GM12878 (cell line): ENCODE results near the gene SHC3. TPM values are rescaled to one million over a fixed set of nuclear protein-coding genes. Genes with fewer than 3 reads are reported as not detected.

Source experiments
- ATAC-seq: fragments of 200-7000 bp; cut with Tn5 transposase; 3 replicates; pipeline ENCODE4 v1.9.1; 2020; ENCODE audit warnings: mild to moderate bottlenecking, moderate library complexity
- BruUV-seq: library from RNA; stranded (reverse); fragments of 400-500 nt; replicated peaks from 2 replicates; lab custom pipeline; 2021; lab: Mats Ljungman, UMichigan
- CTCF ChIA-PET: fragments of 300-600 bp; sonication (Branson Sonifier 250); formaldehyde crosslinking; extraction: SDS; loops from one replicate; lab custom pipeline; 2021; ENCODE audit warnings: inconsistent platforms; lab: Yijun Ruan, JAX
- POLR2A ChIA-PET: fragments of 350-600 bp; formaldehyde crosslinking; extraction: SDS; loops from one replicate; lab custom pipeline; 2021; ENCODE audit warnings: inconsistent platforms; lab: Charles Lee
- RAD21 ChIA-PET: fragments of 300-600 bp; sonication (Branson Sonifier 250); formaldehyde crosslinking; loops from one replicate; lab custom pipeline; 2023; ENCODE audit warnings: antibody characterized with exemption; ENCODE audit not compliant: unreplicated experiment; lab: Charles Lee
- SMC1A ChIA-PET: fragments of 300-600 bp; sonication (Branson Sonifier 250); formaldehyde crosslinking; loops from one replicate; lab custom pipeline; 2023; ENCODE audit not compliant: unreplicated experiment, uncharacterized antibody; lab: Charles Lee
- DNase-seq: peaks from one replicate; pipeline ENCODE4 v3.0.0-alpha.2; 2011; ENCODE audit warnings: low read depth, low spot score
- FAIRE-seq: peaks from 3 replicates; lab custom pipeline; 2011; peaks lifted over from hg19 to GRCh38; lab: Jason Lieb, UNC
- H2AFZ ChIP-seq: 2 replicates; pipeline ENCODE4 v1.6.0; 2011; ENCODE audit warnings: low read depth, low read length, control low read depth; ENCODE audit not compliant: control insufficient read depth
- H3K27ac ChIP-seq: 2 replicates; pipeline ENCODE4 v1.5.1; 2011; ENCODE audit warnings: control low read depth; ENCODE audit not compliant: control insufficient read depth, insufficient read depth
- H3K27me3 ChIP-seq, 2 experiments: replicated peaks in 1 of 2; 2 replicates each; pipeline versions ENCODE4 v1.6.0 to v1.6.1; 2011; ENCODE audit warnings: low read length in 1 of 2; ENCODE audit not compliant: control insufficient read depth in 2 of 2, insufficient read depth in 2 of 2
- H3K36me3 ChIP-seq, 2 experiments: 2 replicates each; pipeline ENCODE4 v1.5.1; 2011; ENCODE audit warnings: low read length in 1 of 2; ENCODE audit not compliant: control insufficient read depth in 2 of 2, insufficient read depth in 2 of 2
- H3K4me1 ChIP-seq: 2 replicates; pipeline ENCODE4 v1.6.1; 2011; ENCODE audit warnings: mild to moderate bottlenecking, low read length, moderate library complexity, mixed read lengths; ENCODE audit not compliant: control insufficient read depth, insufficient read depth
- H3K4me2 ChIP-seq: 2 replicates; pipeline ENCODE4 v1.6.0; 2011; ENCODE audit warnings: control low read depth; ENCODE audit not compliant: control insufficient read depth, insufficient read depth
- H3K4me3 ChIP-seq: fragments of 200-600 bp; sonication (generic); 2 replicates; pipeline ENCODE4 v1.5.1; 2016
- H3K79me2 ChIP-seq: 2 replicates; pipeline ENCODE4 v1.6.0; 2011; ENCODE audit warnings: low read length; ENCODE audit not compliant: control insufficient read depth, insufficient read depth
- H3K9ac ChIP-seq: 2 replicates; pipeline ENCODE4 v1.8.0; 2011; ENCODE audit warnings: low read length, control low read depth, mixed read lengths; ENCODE audit not compliant: control insufficient read depth, insufficient read depth
- H3K9me3 ChIP-seq: replicated peaks from 3 replicates; pipeline ENCODE4 v1.5.1; 2011; ENCODE audit warnings: mild to moderate bottlenecking, low read length; ENCODE audit not compliant: control insufficient read depth, insufficient read depth
- H4K20me1 ChIP-seq: 2 replicates; pipeline ENCODE4 v1.6.0; 2011; ENCODE audit not compliant: control insufficient read depth, insufficient read depth
- ASH2L ChIP-seq: fragments of 300-600, 200-600 bp; sonication (generic); IDR thresholded peaks from 2 replicates; pipeline ENCODE4 v1.6.1; 2017; ENCODE audit warnings: low read depth, mild to moderate bottlenecking, borderline replicate concordance
- ATF3 ChIP-seq: IDR thresholded peaks from 2 replicates; pipeline ENCODE4 v1.6.1; 2011; ENCODE audit warnings: low read depth, mild to moderate bottlenecking, low read length, moderate library complexity, borderline replicate concordance; ENCODE audit errors: extremely low read depth
- CBFB ChIP-seq: IDR thresholded peaks from 2 replicates; pipeline ENCODE4 v1.6.1; 2016; ENCODE audit warnings: antibody characterized with exemption, low read depth
- CEBPB ChIP-seq, 2 experiments: fragments of 150-350 bp in 1 of 2; IDR thresholded peaks; 2 replicates each; pipeline ENCODE4 v1.6.1; 2012 to 2014; ENCODE audit warnings: low read depth in 2 of 2, low read length in 2 of 2, borderline replicate concordance in 1 of 2, inconsistent platforms in 1 of 2
- CREB1 ChIP-seq: IDR thresholded peaks from 2 replicates; pipeline ENCODE4 v1.6.1; 2012; ENCODE audit warnings: low read depth, mild to moderate bottlenecking, inconsistent platforms
- GATAD2B ChIP-seq: fragments of 450-650 bp; conservative IDR thresholded peaks from 2 replicates; pipeline ENCODE4 v1.6.1; 2017; ENCODE audit warnings: low read depth, mild to moderate bottlenecking, moderate library complexity
- RAD51 ChIP-seq: fragments of 450-650 bp; IDR thresholded peaks from 2 replicates; pipeline ENCODE4 v1.6.1; 2016; ENCODE audit warnings: moderate library complexity, mild to moderate bottlenecking, inconsistent platforms
- RBBP5 ChIP-seq: fragments of 200-600 bp; sonication (generic); conservative IDR thresholded peaks from 2 replicates; pipeline ENCODE4 v1.6.1; 2016
- SIX5 ChIP-seq: IDR thresholded peaks from 2 replicates; pipeline ENCODE4 v1.6.1; 2011; ENCODE audit warnings: mild to moderate bottlenecking, low read depth, low read length, moderate library complexity; ENCODE audit not compliant: severe bottlenecking
- ZBTB33 ChIP-seq: fragments of 450-650 bp; IDR thresholded peaks from 2 replicates; pipeline ENCODE4 v1.6.1; 2017; ENCODE audit warnings: mild to moderate bottlenecking
- WGBS: methylation state at CpG from one replicate; pipeline ENCODE4 v1.1.6; 2016; ENCODE audit warnings: low lambda C conversion rate; ENCODE audit not compliant: insufficient replicate concordance, insufficient coverage; ENCODE audit errors: missing lambda C conversion rate; 5-methylcytosine and 5-hydroxymethylcytosine counted together
- in situ Hi-C: fragments of 300-500 bp; cut with MboI; formaldehyde crosslinking; loops from 9 replicates; pipeline ENCODE4 v1.14.3; 2018; ENCODE audit warnings: mixed read lengths
- intact Hi-C: fragments of 100-400 bp; cut with micrococcal nuclease; formaldehyde crosslinking; loops from one replicate; pipeline ENCODE4 v1.14.2; 2022; ENCODE audit not compliant: unreplicated experiment
- polyA plus RNA-seq, 11 experiments: library from polyadenylated mRNA; depleted of rRNA in 4 of 11; unstranded in 6 of 11; stranded (reverse) in 5 of 11; fragments of >200 nt; fragmentation: Nextera tagmentation in 4 of 11; fragmentation: Illumina TruSeq in 1 of 11; extraction: Ambion mirVana in 4 of 11; extraction: Trizol in 1 of 11; gene quantifications; 1 replicate in 1 of 11; 2 replicates in 10 of 11; pipeline versions ENCODE4 v1.2.1 to v1.2.3, GENCODE V29; 2011 to 2016; ENCODE audit warnings: inconsistent platforms in 2 of 11, missing spikeins in 2 of 11, low read depth in 1 of 11
- total RNA-seq, 4 experiments: library from RNA; depleted of rRNA in 3 of 4; stranded (reverse); fragments of >200 nt in 3 of 4; fragmentation: Illumina TruSeq in 1 of 4; extraction: Trizol in 1 of 4; gene quantifications; 2 replicates each; pipeline versions ENCODE4 v1.2.1 to v1.2.3, GENCODE V29; 2013 to 2021

Gene SHC3
- total and polyA plus RNA-seq, 10 of the 15 experiments (the other 5 are each of a cell fraction or from before 2014, with no cell fraction given), result 0.01 to 0.06 TPM; not detected in 8

GRCh38 chr9:89160806-89161205 is 17.8 kb downstream of the SHC3 start (continued):
- TF ChIP-seq ZBTB33 (no peak), GATAD2B (no peak)

- ATAC-seq, result no peak
- no peak for FAIRE-seq
Observed at GRCh38 chr9:89154651-89155336, 23.8 kb downstream of the SHC3 start.

More at GRCh38 chr9:89154651-89155336, 23.8 kb downstream of the SHC3 start:
- DNase-seq, result no peak
- no peak overlapping the region for H3K9ac ChIP-seq
- no peak overlapping the region for H2AFZ ChIP-seq
- H3K27ac ChIP-seq, result no peak overlapping the region
- H3K4me1 ChIP-seq, result no peaks in the 10 kb centered on the region
- H3K36me3 ChIP-seq, result no peaks in the 10 kb centered on the region
- H3K4me2 ChIP-seq, result no peak overlapping the region
- no peaks in the 10 kb centered on the region; the same call in 2 of the 3 replicates for H3K9me3 ChIP-seq
- TF ChIP-seq ATF3, result no peak
- TF ChIP-seq SIX5, result no peak
- TF ChIP-seq CBFB, result no peak
- TF ChIP-seq ASH2L, result no peak
- TF ChIP-seq CEBPB (IDR thresholded peaks at IDR 0.05; ENCODE audit: borderline replicate concordance in 1 of 2, low read depth in 2 of 2, low read length in 2 of 2), result no peak
- no peak for TF ChIP-seq CREB1
- no peak for TF ChIP-seq RBBP5
- TF ChIP-seq RAD51, result no peak
- H3K4me3 ChIP-seq, result no peak overlapping the region
- H4K20me1 ChIP-seq, result no peaks in the 10 kb centered on the region
- BruUV-seq, result no TSS peak
- ChIA-PET POLR2A (no interaction called here), SMC1A (no interaction called here), CTCF (interaction anchor here (0.6 kb wide), 1 partner anchor 90 kb away, joined by 3 read pairs; no protein-coding TSS in a partner anchor), RAD21 (interaction anchor here (0.6 kb wide), 1 partner anchor 113 kb away, joined by 3 read pairs; no protein-coding TSS in a partner anchor)
- intact Hi-C loops, result no loop called here
- H3K79me2 ChIP-seq, result no peaks in the 10 kb centered on the region
- 18% methylated on average over 14 of the region's 14 CpGs for WGBS
- in situ Hi-C loops, result loop anchor here (10.0 kb wide), 1 partner anchor 60 kb away; no protein-coding TSS in a partner anchor
- 0 out of 4 replicates have a peak, but pooled peaks cover 0 to 2% of the 10 kb centered on the region in 2 experiments for H3K27me3 ChIP-seq
